ENCODE results near the gene MDH1. TPM values are rescaled to one million over a fixed set of nuclear protein-coding genes. Genes with fewer than 3 reads are reported as not detected.
A peak's percentile ranks its signal among the peaks of the same experiment; 100 is the strongest.

MDH1 gene
- total and polyA plus RNA-seq, 12 donors = 1,017 to 1,698 (median 1,564) TPM

DNA sequence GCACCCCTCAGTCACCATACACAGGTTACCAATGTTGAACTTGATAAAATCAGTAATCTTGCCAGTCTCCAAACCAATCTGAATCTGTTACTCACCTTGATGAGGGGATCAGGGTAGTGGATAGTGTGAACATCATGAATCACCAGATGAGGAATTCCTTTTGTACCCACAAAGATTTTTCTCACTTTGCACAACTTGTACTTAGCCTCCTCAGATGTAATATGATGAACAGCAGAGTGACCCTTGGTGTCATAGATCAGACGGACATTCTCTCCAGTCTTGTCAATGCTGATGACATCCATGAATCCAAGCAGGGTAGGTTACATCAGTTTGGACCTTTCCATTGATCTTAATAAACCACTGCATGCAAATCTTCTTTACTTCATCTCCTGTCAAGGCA, 54.7 kb downstream of the MDH1 start:
- 85 to 97% methylated on average over 1 of the region's 1 CpG for WGBS, 2 donors
- no peak for ATAC-seq

DNA sequence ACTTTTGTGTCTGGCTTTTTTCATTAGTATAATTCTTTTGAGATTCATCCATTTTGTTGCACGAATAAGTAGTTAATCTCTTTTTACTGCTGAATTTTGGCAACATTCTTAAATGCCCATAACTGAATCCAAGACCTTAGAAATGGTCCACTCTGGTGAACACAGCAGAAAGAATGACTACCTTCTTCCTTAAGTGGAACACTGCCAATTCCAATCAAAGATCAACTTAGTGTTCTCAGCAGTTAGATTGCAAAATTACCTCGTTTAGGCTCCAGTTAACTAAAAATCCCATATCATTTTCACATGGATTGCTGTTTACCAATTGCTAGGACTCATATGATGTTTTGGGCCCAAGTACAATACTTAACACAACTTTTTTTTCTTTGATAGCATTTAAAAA, 59.9 kb downstream of the MDH1 start:
- 71 to 76% methylated on average over 2 of the region's 2 CpGs for WGBS, 2 donors
- peaks cover 0 to 4% (median 0%) of the 10 kb centered on the region in 11 donors for H3K9me3 ChIP-seq
- no peak for TF ChIP-seq CTCF (IDR thresholded peaks at IDR 0.05)
- no peak overlapping the region for H3K4me3 ChIP-seq
- ATAC-seq (no peak), DNase-seq (no peak)
- H3K27me3 ChIP-seq = no peaks in the 10 kb centered on the region
- H3K36me3 ChIP-seq = no peaks in the 10 kb centered on the region
- H3K4me1 ChIP-seq = no peaks in the 10 kb centered on the region
- intact Hi-C loops (cut with DNase I) = no loop called here
- H3K27ac ChIP-seq = no peak overlapping the region

More for the DNA sequence above, 54.7 kb downstream of the MDH1 start:
- TF ChIP-seq CTCF (IDR thresholded peaks at IDR 0.05) = no peak
- Histone ChIP-seq H3K4me3 (no peak overlapping the region), H3K27me3 (no peaks in the 10 kb centered on the region), H3K9me3 (peaks cover 0 to 13% (median 0%) of the 10 kb centered on the region in 11 donors), H3K36me3 (no peaks in the 10 kb centered on the region), H3K4me1 (no peaks in the 10 kb centered on the region), H3K27ac (no peak overlapping the region)
- no peak for DNase-seq
- intact Hi-C loops (cut with DNase I) = no loop called here

DNA sequence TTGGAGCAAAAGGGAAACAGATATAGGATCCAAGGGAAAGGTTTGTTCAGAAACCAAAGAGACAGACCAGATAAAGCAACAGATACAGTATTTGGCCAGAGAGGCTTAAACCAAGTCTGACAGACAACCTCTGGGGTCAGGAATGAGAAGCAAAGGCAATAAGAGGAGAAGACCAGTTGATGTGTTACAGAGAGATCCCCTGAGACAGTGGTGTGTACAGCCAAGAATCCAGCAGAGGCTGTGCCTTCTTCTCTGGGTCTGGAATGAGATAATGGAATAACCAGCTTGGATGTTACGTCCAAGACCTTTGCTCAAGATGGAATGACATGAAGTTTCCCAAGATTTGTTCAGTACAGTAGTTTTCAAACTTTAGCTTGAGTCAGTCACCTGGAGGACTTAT, 61.1 kb downstream of the MDH1 start:
- intact Hi-C loops (cut with DNase I) = no loop called here
- H3K9me3 ChIP-seq = peaks cover 0 to 11% (median 0%) of the 10 kb centered on the region in 11 donors
- ATAC-seq = peak in 2 of 8 donors; percentile 47 to 51
- DNase-seq = no peak
- no peak for TF ChIP-seq CTCF (IDR thresholded peaks at IDR 0.05)
- no peaks in the 10 kb centered on the region for H3K27me3 ChIP-seq
- 83 to 84% methylated on average over 1 of the region's 1 CpG for WGBS, 2 donors
- no peaks in the 10 kb centered on the region for H3K36me3 ChIP-seq
- no peak overlapping the region for H3K27ac ChIP-seq
- H3K4me1 ChIP-seq = no peaks in the 10 kb centered on the region
- H3K4me3 ChIP-seq = no peak overlapping the region

DNA sequence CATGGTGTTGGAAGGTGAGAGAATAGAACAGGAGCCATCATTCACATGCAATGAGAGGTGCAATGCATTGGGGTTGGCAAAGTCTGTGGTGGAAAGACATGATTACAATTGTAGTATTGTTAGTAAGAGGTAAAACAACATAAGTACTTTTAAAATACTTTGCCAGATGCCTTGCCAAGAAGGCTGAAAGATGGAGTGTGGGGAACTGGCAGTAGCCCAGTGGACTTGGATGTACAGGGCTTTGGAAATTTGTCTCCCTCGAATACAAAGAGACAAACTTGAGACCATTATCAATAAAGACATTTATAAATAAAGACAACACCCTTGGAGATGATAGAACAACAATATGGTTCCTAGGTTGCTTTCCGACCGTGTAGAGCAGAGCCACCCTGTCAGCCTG, 62.0 kb downstream of the MDH1 start:
- TF ChIP-seq CTCF (IDR thresholded peaks at IDR 0.05) = no peak
- ATAC-seq (no peak), DNase-seq (no peak)
- intact Hi-C loops (cut with DNase I) = no loop called here
- Histone ChIP-seq H3K9me3 (peaks cover 0 to 11% (median 0%) of the 10 kb centered on the region in 11 donors), H3K27me3 (no peaks in the 10 kb centered on the region), H3K27ac (no peak overlapping the region), H3K36me3 (no peaks in the 10 kb centered on the region), H3K4me1 (no peaks in the 10 kb centered on the region), H3K4me3 (no peak overlapping the region)
- 80% methylated on average over 3 of the region's 3 CpGs for WGBS, 2 donors

Measured in heart right ventricle (tissue), 16 donors.